ENCODE data around the gene UBE2L3. TPM values are rescaled to one million over a fixed set of nuclear protein-coding genes. Genes with fewer than 3 reads are reported as not detected.

The UBE2L3 gene
- polyA plus RNA-seq, 1 of the 3 experiments (the other 2 are of a cell fraction) = 41.2 TPM

DNA sequence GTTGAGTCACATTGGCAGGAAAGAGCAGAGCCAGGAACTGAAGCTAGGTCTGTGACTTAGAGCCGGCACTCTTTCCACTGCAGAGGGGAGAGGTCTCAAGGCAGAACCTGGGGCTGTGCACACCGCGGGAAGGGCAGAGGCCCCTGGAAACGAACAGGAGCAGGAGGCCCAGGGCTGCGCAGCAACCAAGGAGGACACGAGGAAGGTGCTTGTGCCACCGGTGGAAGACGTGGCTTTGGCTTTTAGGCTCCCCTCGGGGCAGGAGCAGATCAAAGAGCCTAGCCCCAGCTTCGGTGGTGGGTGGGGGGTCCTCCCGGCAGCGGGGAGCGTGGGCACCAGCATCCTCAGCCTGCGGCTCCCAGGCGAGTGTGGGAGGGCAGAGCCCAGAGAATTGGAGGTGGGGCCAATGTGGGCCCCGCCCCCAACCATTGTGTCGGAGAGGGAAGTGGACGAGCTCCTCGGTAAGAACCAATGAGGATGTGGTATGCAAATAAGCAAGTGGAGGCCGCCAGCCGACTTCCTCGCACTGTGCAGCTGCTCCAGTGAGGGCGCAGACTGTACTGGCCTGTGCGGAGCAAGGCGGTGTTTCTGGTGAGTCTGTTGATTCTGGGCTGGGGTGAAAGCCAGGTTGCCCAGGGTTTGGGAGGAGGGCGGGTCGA lies 64.9 kb downstream of the UBE2L3 start, which contains the start of gene CCDC116:
CCDC116 (plus strand) TSS at position 524 of the 659 bp plus-strand sequence. CDS start 422 bp downstream, outside the sequence.
- no peak for TF ChIP-seq SMC3 (IDR thresholded peaks at IDR 0.05; ENCODE audit: low read depth, low read length)
- TF ChIP-seq, protein P1, sequence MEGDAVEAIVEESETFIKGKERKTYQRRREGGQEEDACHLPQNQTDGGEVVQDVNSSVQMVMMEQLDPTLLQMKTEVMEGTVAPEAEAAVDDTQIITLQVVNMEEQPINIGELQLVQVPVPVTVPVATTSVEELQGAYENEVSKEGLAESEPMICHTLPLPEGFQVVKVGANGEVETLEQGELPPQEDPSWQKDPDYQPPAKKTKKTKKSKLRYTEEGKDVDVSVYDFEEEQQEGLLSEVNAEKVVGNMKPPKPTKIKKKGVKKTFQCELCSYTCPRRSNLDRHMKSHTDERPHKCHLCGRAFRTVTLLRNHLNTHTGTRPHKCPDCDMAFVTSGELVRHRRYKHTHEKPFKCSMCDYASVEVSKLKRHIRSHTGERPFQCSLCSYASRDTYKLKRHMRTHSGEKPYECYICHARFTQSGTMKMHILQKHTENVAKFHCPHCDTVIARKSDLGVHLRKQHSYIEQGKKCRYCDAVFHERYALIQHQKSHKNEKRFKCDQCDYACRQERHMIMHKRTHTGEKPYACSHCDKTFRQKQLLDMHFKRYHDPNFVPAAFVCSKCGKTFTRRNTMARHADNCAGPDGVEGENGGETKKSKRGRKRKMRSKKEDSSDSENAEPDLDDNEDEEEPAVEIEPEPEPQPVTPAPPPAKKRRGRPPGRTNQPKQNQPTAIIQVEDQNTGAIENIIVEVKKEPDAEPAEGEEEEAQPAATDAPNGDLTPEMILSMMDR (IDR thresholded peaks at IDR 0.05) = no peak
- TF ChIP-seq, protein P2, sequence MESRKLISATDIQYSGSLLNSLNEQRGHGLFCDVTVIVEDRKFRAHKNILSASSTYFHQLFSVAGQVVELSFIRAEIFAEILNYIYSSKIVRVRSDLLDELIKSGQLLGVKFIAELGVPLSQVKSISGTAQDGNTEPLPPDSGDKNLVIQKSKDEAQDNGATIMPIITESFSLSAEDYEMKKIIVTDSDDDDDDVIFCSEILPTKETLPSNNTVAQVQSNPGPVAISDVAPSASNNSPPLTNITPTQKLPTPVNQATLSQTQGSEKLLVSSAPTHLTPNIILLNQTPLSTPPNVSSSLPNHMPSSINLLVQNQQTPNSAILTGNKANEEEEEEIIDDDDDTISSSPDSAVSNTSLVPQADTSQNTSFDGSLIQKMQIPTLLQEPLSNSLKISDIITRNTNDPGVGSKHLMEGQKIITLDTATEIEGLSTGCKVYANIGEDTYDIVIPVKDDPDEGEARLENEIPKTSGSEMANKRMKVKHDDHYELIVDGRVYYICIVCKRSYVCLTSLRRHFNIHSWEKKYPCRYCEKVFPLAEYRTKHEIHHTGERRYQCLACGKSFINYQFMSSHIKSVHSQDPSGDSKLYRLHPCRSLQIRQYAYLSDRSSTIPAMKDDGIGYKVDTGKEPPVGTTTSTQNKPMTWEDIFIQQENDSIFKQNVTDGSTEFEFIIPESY (IDR thresholded peaks at IDR 0.05; ENCODE audit: borderline replicate concordance, low read depth) = no peak
- no peak for TF ChIP-seq MEF2A (IDR thresholded peaks at IDR 0.05; ENCODE audit: borderline replicate concordance, low read depth)
- TF ChIP-seq EP300 (IDR thresholded peaks at IDR 0.05; ENCODE audit: borderline replicate concordance in 1 of 2, low read depth in 1 of 2, low read length in 1 of 2) = no peak
- TF ChIP-seq MXI1 (IDR thresholded peaks at IDR 0.05; ENCODE audit: low read depth, low read length) = no peak
- no peak for TF ChIP-seq POLR2AphosphoS5 (IDR thresholded peaks at IDR 0.05; ENCODE audit: low read depth, low read length)
- TF ChIP-seq RFX5 (IDR thresholded peaks at IDR 0.05; ENCODE audit: low read length) = no peak
- TF ChIP-seq FOXJ3 (CRISPR knock-in tag; IDR thresholded peaks at IDR 0.05) = no peak
- no peak for TF ChIP-seq NFIC (IDR thresholded peaks at IDR 0.05; ENCODE audit: borderline replicate concordance)
- TF ChIP-seq, protein P3, sequence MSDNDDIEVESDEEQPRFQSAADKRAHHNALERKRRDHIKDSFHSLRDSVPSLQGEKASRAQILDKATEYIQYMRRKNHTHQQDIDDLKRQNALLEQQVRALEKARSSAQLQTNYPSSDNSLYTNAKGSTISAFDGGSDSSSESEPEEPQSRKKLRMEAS (IDR thresholded peaks at IDR 0.05; ENCODE audit: low read depth) = no peak
- TF ChIP-seq JUND (IDR thresholded peaks at IDR 0.05) = no peak
- TF ChIP-seq RAD21 (IDR thresholded peaks at IDR 0.05; ENCODE audit: low read length) = no peak
- TF ChIP-seq RXRA (IDR thresholded peaks at IDR 0.05; ENCODE audit: borderline replicate concordance, low read depth) = no peak
- no peak for TF ChIP-seq TEAD4 (IDR thresholded peaks at IDR 0.05; ENCODE audit: borderline replicate concordance, insufficient read depth)
- H3K9me2 ChIP-seq = no peaks in the 10 kb centered on the region
- H3K4me3 ChIP-seq (ENCODE audit: low read depth in 2 of 2, low read length in 1 of 2) = no peak within 1 kb of the TSS
- CTCF ChIA-PET = interaction anchor here (6.9 to 11.2 kb wide), 2 partner anchors 8 to 15 kb away, joined by 56 to 145 read pairs; partner anchors contain the start of gene SDF2L1
- peaks cover 13% of the 10 kb centered on the region for H4K20me1 ChIP-seq (ENCODE audit: insufficient read depth)
- no peaks in the 10 kb centered on the region for H3K27me3 ChIP-seq (ENCODE audit: insufficient read depth)
- H2AFZ ChIP-seq (ENCODE audit: low read depth) = no peak within 1 kb of the TSS
- peaks cover 22% of the 10 kb centered on the region; the same call in 1 of the 2 replicates for H3K79me2 ChIP-seq (ENCODE audit: insufficient read depth)
- H3K4me1 ChIP-seq (ENCODE audit: control insufficient read depth in 1 of 2, insufficient read depth in 2 of 2, low read depth in 1 of 2, low read length in 1 of 2) = peaks cover 6 to 13% of the 10 kb centered on the region in 2 experiments; a peak in 1 of 4 replicates
- DNase-seq = peak; percentile 63
- WGBS (ENCODE audit: low lambda C conversion rate) = 85% methylated on average over 19 of the region's 27 CpGs
- no peak within 1 kb of the TSS for H3K4me2 ChIP-seq
- peaks cover 3 to 8% of the 10 kb centered on the region in 2 experiments for H3K36me3 ChIP-seq (replicated peaks in 1 of 2; ENCODE audit: control insufficient read depth in 1 of 2, insufficient read depth in 2 of 2, low read length in 1 of 2)
- POLR2A ChIA-PET = interaction anchor here (1.0 kb wide), 1 partner anchor 9 kb away, joined by 4 read pairs; no protein-coding TSS in a partner anchor
- no peak within 1 kb of the TSS for H3K27ac ChIP-seq (ENCODE audit: low read depth in 2 of 2, low read length in 1 of 2)
- H3F3A ChIP-seq (replicated peaks; ENCODE audit: insufficient read depth) = peaks cover 6% of the 10 kb centered on the region
- no peak within 1 kb of the TSS for H3K9ac ChIP-seq
- H3K9me3 ChIP-seq = no peaks in the 10 kb centered on the region
